BE2C (cell line): Measurements from ENCODE around the gene TSKU.

Source experiments
- DNase-seq: peaks from one replicate; pipeline ENCODE4 v3.0.0-alpha.2; 2020
- H3K27me3 ChIP-seq: fragments of 250-450 bp; sonication (Bioruptor Pico); 2 replicates; pipeline ENCODE4 v1.5.1; 2020; ENCODE audit warnings: mild to moderate bottlenecking
- H3K36me3 ChIP-seq: fragments of 250-450 bp; sonication (Bioruptor Pico); 2 replicates; pipeline ENCODE4 v1.5.1; 2020; ENCODE audit warnings: mild to moderate bottlenecking
- H3K4me1 ChIP-seq: fragments of 250-450 bp; sonication (Bioruptor Pico); 2 replicates; pipeline ENCODE4 v1.5.1; 2020
- H3K4me3 ChIP-seq: 2 replicates; pipeline ENCODE4 v1.5.1; 2011; ENCODE audit warnings: low read depth, low read length
- H3K9me3 ChIP-seq: fragments of 250-450 bp; sonication (Bioruptor Pico); 2 replicates; pipeline ENCODE4 v1.5.1; 2020
- TF ChIP-seq, protein P1 (sequence below): IDR thresholded peaks from 2 replicates; pipeline ENCODE4 v1.5.1; 2012; ENCODE audit warnings: mild to moderate bottlenecking, low read depth, low read length

The TSKU gene

DNA sequence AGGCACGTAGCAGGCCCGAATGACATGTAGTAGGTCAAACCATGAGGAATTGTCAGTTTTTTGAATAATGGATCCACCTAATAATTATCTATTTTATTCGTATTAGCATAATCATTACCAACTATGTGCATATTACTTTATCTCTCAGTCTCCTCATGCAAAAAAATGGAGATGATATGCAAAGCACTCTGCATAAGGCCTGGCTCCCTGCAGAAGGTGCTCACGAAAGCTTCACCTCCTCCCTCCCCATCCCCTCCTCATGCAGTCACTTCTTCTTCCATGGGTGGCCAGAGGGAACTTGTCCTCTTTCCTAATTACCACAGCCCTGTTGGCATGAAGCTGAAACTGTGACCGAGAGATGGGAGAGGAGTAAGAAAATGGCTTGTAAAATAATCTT is 20.8 kb upstream of the TSKU start:
- no peaks in the 10 kb centered on the region for H3K4me1 ChIP-seq
- H3K36me3 ChIP-seq, result no peaks in the 10 kb centered on the region
- H3K4me3 ChIP-seq, result no peak overlapping the region
- DNase-seq, result no peak
- H3K27me3 ChIP-seq, result no peaks in the 10 kb centered on the region
- TF ChIP-seq, protein P1, sequence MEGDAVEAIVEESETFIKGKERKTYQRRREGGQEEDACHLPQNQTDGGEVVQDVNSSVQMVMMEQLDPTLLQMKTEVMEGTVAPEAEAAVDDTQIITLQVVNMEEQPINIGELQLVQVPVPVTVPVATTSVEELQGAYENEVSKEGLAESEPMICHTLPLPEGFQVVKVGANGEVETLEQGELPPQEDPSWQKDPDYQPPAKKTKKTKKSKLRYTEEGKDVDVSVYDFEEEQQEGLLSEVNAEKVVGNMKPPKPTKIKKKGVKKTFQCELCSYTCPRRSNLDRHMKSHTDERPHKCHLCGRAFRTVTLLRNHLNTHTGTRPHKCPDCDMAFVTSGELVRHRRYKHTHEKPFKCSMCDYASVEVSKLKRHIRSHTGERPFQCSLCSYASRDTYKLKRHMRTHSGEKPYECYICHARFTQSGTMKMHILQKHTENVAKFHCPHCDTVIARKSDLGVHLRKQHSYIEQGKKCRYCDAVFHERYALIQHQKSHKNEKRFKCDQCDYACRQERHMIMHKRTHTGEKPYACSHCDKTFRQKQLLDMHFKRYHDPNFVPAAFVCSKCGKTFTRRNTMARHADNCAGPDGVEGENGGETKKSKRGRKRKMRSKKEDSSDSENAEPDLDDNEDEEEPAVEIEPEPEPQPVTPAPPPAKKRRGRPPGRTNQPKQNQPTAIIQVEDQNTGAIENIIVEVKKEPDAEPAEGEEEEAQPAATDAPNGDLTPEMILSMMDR, result no peak
- H3K9me3 ChIP-seq, result no peaks in the 10 kb centered on the region

DNA sequence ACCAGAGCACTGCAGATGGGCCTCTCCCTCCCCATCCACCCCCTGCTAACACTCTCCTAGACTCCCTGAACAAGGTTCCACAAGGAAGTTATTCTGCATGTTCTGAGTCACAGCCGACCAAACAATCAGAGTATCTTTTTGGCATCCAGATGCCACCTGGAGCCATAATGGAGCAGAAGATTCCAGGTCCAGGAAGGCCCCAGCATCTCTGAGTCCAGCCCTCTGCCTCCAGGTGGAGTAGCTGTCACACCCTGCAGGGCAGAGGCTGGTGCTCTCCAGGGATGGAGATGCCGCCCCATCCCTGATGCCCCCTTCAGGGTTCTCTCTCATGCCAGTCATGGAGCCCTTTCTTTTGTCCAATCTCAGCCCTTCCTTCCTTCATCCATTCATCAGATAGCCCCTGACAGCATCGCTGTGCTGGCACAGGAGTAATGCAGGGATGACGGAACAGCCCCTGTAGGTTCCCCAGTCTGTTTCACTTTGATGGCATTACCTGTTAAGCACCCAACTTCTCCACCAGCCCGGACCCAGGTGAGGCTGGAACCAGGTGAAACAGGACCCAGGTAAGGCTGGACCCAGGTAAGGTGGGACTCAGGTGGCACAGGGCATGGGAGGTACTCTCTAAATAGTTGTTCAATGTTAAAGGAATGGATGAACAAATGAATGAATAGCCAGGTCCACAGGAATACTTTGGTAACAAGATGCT is 20.1 kb upstream of the TSKU start:
- H3K4me1 ChIP-seq, result peaks cover 4% of the 10 kb centered on the region
- DNase-seq, result no peak
- H3K36me3 ChIP-seq, result no peaks in the 10 kb centered on the region
- no peaks in the 10 kb centered on the region for H3K27me3 ChIP-seq
- H3K9me3 ChIP-seq, result no peaks in the 10 kb centered on the region
- TF ChIP-seq, protein P1, result no peak
- H3K4me3 ChIP-seq, result no peak overlapping the region

DNA sequence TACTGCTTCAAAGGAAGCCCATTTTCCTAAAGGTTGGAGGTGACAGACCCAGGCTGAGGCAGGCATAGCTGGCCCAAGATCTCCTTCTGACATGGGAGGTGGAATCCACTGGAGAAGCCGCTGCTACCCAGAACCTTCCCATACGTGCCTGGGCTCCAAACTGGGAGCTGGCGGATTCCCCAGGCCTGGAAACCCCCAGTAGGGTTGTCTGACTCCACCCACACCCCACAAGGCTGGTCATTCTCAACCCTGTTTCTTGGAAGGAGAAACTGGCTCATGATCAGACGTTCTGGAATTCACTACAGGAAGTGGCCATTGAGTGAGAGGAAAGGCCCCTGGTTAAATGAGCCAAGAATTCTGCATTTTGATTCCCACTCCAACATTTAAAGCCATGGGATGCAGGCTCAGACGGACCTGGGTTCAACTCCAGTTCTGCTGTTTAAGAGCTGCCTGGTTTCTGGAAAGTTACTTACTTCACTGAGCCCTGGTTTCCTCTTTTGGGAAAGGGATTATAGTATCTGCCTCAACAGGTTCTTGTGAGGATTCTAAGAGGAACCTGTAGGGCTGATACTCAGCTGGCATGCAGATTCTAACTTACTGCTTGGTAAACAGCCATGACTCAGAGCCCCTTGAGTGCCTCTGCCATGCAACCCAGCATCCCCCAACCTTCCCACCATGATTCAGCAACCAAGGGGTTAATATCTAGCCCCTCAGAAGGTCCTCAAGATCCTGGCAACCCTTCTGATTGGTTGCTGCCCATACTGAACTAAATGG is 19.4 kb upstream of the TSKU start:
- TF ChIP-seq, protein P1, result no peak
- DNase-seq, result no peak
- H3K4me3 ChIP-seq, result no peak overlapping the region
- no peaks in the 10 kb centered on the region for H3K9me3 ChIP-seq
- peaks cover 8% of the 10 kb centered on the region for H3K4me1 ChIP-seq
- no peaks in the 10 kb centered on the region for H3K27me3 ChIP-seq
- no peaks in the 10 kb centered on the region for H3K36me3 ChIP-seq

DNA sequence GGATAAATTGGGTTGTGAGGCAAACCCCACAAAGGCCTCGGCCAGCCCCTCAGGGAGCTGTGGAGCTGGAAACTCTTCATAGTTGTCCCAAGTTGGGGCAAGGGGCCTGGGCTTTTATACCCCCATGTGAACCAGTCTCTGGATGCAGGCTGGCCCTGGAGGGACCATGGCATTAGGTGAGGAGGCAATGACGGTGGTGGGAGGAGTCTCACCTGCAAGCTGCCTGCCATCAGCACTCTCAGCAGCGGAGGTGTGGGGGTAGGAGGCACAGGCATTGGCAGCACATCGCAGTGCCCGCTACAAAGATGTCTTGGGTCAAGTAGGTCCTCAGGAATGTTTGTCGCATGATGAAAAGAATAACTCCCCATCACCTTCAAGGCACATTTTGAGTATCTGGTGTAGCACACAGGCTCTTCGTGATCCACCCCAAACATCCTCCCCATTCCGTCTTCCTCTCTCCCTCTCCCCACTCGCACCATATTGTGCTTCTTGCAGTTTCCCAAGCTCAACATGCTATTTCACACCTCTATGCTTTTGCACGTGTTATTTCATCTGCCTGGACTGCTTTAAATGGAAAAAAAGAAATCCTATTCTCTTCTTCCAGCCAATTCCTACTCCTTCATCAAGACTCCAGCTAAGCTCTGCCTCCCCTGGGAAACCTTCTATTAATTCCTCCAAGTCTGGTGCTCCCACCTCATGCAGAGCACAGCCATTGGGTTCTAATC is 18.1 kb upstream of the TSKU start:
- Histone ChIP-seq H3K36me3 (no peaks in the 10 kb centered on the region), H3K4me1 (peaks cover 8% of the 10 kb centered on the region), H3K27me3 (no peaks in the 10 kb centered on the region), H3K9me3 (no peaks in the 10 kb centered on the region), H3K4me3 (no peak overlapping the region)
- DNase-seq, result no peak
- TF ChIP-seq, protein P1, result no peak

DNA sequence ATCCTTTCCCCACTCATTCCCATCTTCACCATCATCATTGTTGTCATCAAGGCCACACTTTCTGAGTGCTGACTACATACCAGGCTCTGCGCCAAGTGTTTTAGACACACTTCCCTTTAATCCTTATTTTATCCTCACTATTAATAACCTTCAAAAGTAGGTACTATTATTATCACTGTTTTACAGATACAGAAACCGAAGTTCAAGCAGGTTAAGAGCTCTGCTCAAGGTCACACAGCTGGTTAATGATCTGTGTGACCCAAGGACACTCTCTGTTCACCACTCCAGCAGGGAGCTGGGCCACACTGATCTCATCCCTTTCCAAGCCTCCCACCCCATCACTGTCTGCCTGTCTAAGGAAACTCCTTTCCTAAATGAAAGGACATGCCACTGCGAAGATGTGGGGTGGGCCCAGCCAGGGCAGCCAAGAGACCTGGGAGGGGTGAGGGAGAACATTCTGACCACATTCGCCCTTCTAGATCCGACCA is 17.2 kb upstream of the TSKU start:
- TF ChIP-seq, protein P1, result no peak
- no peak for DNase-seq
- Histone ChIP-seq H3K27me3 (no peaks in the 10 kb centered on the region), H3K36me3 (no peaks in the 10 kb centered on the region), H3K4me3 (no peak overlapping the region), H3K9me3 (no peaks in the 10 kb centered on the region), H3K4me1 (peaks cover 8% of the 10 kb centered on the region)
